ENCODE measurements around the gene GJD2.

GJD2 gene

DNA sequence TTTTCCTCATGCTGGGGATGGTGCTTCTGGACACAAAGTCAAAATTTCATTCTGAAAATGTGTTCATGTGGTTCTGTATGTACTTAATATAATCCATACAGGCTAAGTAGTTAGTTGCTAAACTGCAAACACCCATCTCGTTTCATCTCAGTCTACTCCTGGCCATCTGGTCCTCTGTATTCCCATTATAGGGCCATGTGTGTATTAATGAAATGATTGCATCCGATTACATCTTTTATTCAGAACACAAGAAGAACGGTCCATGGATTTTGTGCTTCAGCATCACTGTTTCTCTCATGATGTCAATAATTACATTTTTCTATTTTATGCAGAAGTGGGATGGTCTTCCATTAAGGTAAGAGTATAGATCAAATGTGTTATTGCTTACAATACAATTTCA is 6.1 kb upstream of the GJD2 start:
- no peak overlapping the region for H3K27ac ChIP-seq
- ChIA-PET CTCF (no interaction called here), POLR2A (ENCODE audit: low non-redundant PET) (no interaction called here)
- DNase-seq (ENCODE audit: low spot score): no peak
- TF ChIP-seq, protein P1, sequence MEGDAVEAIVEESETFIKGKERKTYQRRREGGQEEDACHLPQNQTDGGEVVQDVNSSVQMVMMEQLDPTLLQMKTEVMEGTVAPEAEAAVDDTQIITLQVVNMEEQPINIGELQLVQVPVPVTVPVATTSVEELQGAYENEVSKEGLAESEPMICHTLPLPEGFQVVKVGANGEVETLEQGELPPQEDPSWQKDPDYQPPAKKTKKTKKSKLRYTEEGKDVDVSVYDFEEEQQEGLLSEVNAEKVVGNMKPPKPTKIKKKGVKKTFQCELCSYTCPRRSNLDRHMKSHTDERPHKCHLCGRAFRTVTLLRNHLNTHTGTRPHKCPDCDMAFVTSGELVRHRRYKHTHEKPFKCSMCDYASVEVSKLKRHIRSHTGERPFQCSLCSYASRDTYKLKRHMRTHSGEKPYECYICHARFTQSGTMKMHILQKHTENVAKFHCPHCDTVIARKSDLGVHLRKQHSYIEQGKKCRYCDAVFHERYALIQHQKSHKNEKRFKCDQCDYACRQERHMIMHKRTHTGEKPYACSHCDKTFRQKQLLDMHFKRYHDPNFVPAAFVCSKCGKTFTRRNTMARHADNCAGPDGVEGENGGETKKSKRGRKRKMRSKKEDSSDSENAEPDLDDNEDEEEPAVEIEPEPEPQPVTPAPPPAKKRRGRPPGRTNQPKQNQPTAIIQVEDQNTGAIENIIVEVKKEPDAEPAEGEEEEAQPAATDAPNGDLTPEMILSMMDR (conservative IDR thresholded peaks at IDR 0.05; ENCODE audit: low read depth): no peak

DNA sequence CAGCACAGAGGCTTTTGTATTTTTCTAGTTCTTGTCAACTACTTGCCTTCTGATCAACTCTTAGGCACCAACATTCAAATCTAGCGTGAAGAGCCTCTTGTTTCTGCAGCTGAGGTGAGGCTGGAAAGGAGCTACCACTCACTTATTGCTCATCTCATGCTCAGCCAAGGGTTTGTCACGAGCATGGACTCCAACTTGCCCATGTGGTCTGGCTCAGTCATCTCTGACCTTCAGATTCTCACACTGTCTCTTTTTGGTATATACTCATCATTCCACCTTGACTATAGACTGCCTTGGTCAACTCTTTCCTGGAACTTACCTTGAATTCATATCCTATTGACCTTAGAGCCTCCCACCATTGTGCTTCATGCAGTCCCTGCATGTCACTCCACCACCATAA is 5.2 kb upstream of the GJD2 start:
- no peak for DNase-seq (ENCODE audit: low spot score)
- ChIA-PET POLR2A (ENCODE audit: low non-redundant PET) (no interaction called here), CTCF (no interaction called here)
- H3K27ac ChIP-seq: no peak overlapping the region
- TF ChIP-seq, protein P1 (conservative IDR thresholded peaks at IDR 0.05; ENCODE audit: low read depth): no peak

GRCh38 chr15:34759347-34759746 is 4.5 kb upstream of the GJD2 start:
- POLR2A ChIA-PET (ENCODE audit: low non-redundant PET): no interaction called here
- CTCF ChIA-PET: interaction anchor here (1.3 kb wide), 1 partner anchor 19 kb away, joined by 5 read pairs; no protein-coding TSS in a partner anchor
- no peak overlapping the region for H3K27ac ChIP-seq
- TF ChIP-seq, protein P1 (conservative IDR thresholded peaks at IDR 0.05; ENCODE audit: low read depth): no peak
- no peak for DNase-seq (ENCODE audit: low spot score)

DNA sequence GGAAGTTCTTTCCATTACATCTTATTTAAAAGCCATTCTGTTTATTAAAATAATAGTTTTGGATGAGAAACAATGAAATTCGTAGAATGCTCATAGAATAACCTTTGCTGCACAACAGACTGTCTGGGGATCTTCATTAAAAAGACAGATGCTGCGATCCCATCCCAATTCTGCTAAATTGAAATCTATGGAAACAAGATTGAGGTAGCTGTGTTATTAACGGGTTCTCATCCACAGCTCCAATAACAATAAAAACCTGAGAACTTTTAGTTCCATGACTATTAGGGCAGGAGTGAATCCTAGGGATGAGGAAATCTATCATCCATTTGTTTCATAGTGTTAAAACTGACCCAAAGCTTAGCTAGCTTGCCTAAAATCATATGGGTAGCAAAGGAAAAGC is 2.5 kb upstream of the GJD2 start:
- TF ChIP-seq, protein P1 (conservative IDR thresholded peaks at IDR 0.05; ENCODE audit: low read depth): no peak
- H3K27ac ChIP-seq: no peak overlapping the region
- no peak for DNase-seq (ENCODE audit: low spot score)
- CTCF ChIA-PET: interaction anchor here (0.7 to 0.8 kb wide), 2 partner anchors 13 to 136 kb away, joined by 3 to 5 read pairs; no protein-coding TSS in a partner anchor
- POLR2A ChIA-PET (ENCODE audit: low non-redundant PET): no interaction called here

DNA sequence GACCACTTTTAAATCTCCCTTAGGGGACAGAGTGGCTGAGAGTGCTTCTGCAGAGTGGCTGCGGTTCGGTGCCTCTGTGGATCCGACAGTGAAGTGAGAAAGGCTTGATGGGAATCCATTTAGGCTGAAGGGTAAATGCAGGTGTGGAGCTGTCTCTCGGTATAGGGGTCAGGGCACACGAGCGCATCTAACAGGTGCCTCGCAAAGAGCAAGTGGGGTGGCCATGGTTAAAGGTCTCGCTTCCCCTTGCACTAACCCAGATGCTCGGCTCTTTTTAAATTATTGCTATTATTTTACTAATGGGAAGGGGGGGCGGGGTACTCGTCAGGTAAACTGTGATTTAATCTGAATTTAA is 598 bp upstream of the GJD2 start:
- ChIA-PET POLR2A (ENCODE audit: low non-redundant PET) (no interaction called here), CTCF (interaction anchor here (0.7 kb wide), 1 partner anchor 176 kb away, joined by 3 read pairs; no protein-coding TSS in a partner anchor)
- DNase-seq (ENCODE audit: low spot score): no peak
- H3K27ac ChIP-seq: no peak overlapping the region
- TF ChIP-seq, protein P1 (conservative IDR thresholded peaks at IDR 0.05; ENCODE audit: low read depth): no peak

- CTCF ChIA-PET: no interaction called here
- H3K27ac ChIP-seq: no peak overlapping the region
- DNase-seq (ENCODE audit: low spot score): no peak
- TF ChIP-seq, protein P1 (conservative IDR thresholded peaks at IDR 0.05; ENCODE audit: low read depth): no peak
- POLR2A ChIA-PET (ENCODE audit: low non-redundant PET): no interaction called here
Observed at GRCh38 chr15:34754171-34754601, 612 bp downstream of the GJD2 start.

All from RWPE1 (cell line).